Dermis microvascular lymphatic vessel endothelial cell (primary cell): ENCODE measurements around the gene PPP6R1. TPM values are rescaled to one million over a fixed set of nuclear protein-coding genes. Genes with fewer than 3 reads are reported as not detected.

Experiments
- DNase-seq, 2 donors: peaks; one replicate each; pipeline versions ENCODE4 v3.0.0 to v3.0.0-alpha.2; 2010; ENCODE audit warnings: low read depth in 2 of 2
- total RNA-seq: library from RNA; depleted of rRNA; stranded (reverse); fragments of >200 nt; gene quantifications from 2 replicates; pipeline ENCODE4 v1.2.1, GENCODE V29; 2014

Gene PPP6R1
- total RNA-seq, 1 donor from 2014 or later: 19.9 TPM

GRCh38 chr19:55245236-55245904 is 13.4 kb downstream of the PPP6R1 start:
- no peak for DNase-seq

DNA sequence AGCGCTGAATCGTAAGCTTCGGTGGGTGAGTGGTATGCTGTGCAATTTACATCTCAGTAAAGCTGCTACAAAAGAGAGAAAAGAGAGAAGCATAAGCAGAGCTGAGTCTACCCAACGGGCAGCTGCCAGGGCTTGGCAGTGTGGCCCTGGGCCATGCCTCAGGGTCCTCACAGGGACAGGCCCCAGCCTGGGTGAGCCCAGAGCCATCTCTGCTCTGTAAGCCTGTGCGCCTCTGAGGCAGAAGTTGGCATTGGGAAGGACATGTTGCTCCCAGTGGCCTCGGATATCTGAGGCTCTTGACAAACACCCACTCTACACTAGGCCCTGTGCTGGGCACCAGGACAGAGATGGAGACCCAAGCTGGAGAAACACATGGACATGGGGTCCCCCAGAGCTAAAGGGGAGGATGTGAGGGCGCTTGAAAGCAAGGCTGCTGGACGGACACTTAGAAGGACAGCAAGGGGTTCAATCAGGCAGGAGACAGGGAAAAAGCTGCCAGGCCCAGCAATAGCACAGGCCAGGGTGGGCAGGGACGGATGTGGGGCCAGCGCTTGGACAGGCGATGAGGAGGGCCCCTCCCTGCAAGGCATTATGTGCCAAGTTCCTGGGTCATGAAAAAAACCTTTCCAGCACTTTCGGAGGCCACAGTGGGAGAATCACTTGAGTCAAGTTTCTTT is 14.7 kb downstream of the PPP6R1 start:
- DNase-seq: no peak

GRCh38 chr19:55242517-55242916 is 16.3 kb downstream of the PPP6R1 start:
- DNase-seq: no peak

- no peak for DNase-seq
Measured at GRCh38 chr19:55241935-55242464, 16.8 kb downstream of the PPP6R1 start.

GRCh38 chr19:55241143-55241934 is 17.5 kb downstream of the PPP6R1 start:
- no peak for DNase-seq

GRCh38 chr19:55240713-55241020 is 18.1 kb downstream of the PPP6R1 start:
- DNase-seq: no peak

- DNase-seq: no peak
Measured at GRCh38 chr19:55239004-55239403, 19.8 kb downstream of the PPP6R1 start.

- no peak for DNase-seq
Measured at GRCh38 chr19:55238030-55238429, 20.8 kb downstream of the PPP6R1 start.

DNA sequence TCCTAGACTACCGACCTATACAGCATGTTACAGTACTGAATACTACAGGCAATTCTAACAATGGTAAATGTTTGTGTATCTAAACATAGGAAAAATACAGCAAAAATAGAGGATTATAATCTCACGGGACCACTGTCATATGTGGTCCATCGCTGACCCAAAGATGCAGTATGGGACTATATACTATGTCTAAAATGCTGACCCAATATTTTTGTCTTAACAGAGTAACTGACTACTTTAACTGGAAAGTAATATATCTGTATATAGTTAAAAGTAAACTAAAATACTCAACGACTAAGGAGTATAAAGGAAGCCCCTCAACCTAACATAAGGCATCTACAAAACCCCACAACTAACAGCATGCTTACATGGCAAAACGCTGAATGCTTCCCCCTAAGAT is 25.8 kb downstream of the PPP6R1 start:
- no peak for DNase-seq

GRCh38 chr19:55232286-55232602 is 26.6 kb downstream of the PPP6R1 start:
- no peak for DNase-seq

- DNase-seq: no peak
Measured at GRCh38 chr19:55231391-55232285, 27.2 kb downstream of the PPP6R1 start.

DNA sequence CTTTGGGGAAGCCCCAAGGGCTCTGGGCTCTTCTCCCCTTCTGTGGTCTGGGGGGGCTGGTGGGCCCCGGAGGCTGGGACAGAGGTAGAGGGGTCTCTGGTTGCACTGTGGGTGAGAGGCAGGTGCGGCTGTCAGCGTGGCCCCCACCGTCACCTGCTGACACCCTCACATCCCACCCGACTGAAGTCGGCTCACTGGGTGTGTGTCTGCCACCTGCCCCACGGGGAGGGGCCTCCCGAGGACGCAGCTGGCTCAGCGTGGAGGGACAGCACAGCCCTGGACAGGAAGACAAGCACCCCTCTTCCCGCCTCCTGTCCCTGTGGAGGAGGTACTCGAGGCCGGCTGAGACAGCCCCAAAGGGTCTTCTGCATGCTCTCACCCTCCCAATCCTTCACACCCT is 28.0 kb downstream of the PPP6R1 start:
- DNase-seq: no peak

- no peak for DNase-seq
Measured at GRCh38 chr19:55230329-55230728, 28.5 kb downstream of the PPP6R1 start.

DNA sequence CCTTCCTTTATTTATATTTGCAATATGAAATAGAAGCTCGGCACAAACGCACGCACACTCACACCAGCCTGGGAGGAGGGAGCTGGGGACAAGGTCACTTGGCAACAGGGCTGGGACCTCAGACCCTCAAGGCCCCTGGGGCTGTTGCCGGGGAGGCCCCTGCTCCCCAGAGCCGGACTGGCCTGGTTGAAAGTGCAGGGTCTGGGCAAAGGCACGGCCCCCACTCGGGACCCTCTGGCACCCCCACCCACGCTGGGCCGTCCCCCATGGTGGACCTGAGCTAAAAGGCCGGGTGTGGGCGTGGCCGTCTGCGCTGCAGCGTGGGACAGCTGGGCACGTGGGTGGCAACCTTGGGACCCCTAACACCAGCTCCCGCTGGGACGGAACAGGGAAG is 29.0 kb downstream of the PPP6R1 start:
- DNase-seq: no peak

DNA sequence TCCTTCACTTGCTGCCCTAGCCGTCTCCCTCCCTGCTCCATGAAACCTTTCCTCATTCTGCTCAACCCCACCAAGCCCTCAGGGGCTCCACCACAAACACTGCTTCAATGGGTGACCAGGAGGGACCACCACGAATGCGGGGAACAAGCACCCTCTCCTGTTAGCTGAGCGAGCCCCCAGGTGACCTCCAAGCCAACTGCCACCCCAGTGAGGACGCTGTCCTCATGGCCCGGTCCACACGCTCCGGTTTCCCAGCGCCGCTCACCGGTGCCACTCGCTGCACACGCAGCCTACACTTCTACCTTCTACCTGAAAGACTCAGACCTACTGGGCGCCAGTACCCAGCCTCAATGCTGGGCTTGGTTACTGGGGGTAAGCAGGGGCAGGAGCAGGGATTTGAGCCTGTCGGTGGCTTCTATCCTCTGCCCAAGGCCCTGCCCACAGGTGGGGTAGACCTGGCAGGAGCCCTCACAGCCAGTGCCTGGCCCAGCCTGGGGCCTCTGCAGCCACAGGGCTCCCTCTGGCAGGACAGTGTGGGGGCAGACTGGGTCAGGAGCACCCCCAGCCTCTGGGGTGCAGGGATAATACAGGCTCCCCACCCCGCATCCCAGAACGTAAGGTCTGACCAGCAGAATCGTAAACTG is 29.6 kb downstream of the PPP6R1 start:
- no peak for DNase-seq

DNA sequence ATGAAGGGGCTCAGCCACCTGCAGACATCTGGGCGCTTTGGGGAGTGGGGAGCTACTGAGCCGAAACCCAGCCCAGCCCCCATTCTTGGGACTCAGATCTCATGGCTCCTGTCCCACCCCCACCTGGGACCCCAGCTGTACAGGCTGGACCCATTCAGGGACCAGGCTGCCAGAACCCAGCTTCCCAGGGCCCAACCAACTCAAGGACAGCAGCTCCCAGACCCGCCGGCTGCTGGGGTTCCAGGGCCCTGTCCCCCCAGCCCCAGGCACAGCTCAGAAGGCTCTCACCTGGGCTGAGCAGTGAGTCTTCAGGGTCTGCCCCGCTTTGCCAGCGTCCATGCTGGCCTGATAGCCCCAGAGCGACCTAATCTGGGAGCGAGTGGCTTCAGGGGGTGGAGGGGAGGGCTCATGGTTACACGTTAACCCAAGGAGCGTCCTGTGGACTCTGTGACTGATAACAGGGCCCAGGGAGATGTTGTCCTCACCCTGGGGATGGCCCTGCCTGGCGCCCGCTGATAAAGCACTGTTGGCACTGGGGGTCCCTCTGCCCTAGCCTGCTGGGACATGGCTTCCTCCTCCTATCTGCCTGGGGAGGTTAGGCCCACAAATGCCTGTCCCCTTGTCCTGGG is 30.3 kb downstream of the PPP6R1 start, which contains the start of gene TMEM86B:
Gene TMEM86B, minus strand, starts transcription at position 361 of the 629 bp plus-strand sequence. Its CDS starts 22 bp downstream, at position 339.
- DNase-seq: no peak

- no peak for DNase-seq
Measured at GRCh38 chr19:55228015-55228391, 30.8 kb downstream of the PPP6R1 start.

DNA sequence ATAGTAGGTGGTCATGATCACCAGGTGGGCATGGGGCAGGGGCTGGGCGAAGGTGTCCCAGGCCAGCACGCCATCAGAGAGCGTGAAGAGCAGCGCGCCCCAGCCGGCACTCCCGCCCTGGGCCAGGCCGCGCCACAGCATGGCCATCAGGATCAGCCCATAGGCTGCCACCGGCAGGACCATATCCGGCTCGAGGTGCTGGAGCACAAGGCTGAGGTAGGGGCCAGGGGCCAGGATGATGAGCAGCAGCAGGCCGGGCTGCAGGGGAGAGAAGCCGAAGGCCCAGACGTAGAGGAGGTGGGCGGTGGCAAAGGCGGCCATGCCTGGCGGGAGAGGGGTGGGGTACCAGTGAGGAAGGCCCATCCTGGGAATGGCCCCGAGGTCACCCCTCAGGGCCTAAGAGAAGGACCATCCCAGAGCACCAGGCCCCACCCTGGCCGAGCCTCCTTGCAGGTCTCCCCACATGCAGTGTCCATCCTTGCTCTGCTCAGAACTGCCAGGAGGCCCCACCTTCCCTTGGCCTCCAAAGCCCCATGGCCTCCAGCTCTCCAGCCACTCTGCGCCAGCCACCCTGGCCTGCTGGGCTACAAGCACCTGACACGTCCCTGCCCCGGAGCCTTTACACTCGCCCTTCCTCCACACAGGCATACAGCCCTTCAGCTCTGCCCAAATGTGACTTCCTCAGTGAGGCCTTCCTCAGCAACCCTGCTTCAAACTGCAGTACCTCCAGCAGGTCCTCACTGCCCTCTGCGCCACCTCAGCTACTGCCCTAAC is 31.4 kb downstream of the PPP6R1 start:
- no peak for DNase-seq

DNA sequence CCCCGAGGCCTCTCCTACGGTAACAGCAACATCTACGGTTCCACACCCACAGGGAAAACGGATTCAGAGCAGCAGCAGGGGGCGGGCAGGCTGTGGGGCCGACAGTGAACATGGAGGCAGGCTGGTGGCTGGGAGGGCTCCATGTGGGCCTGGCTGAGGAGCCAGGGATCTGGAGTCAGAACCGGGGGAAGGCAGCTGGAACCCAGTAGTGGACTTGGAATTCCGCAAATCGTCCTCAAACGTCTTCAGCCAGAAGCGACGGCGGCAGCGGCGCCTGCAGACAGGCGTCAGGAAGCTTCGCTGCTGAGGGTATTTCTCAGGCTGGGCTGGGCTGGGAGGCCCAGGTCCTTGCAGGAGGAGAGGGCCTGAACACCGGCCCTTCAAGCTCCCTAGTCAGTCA is 32.0 kb downstream of the PPP6R1 start:
- no peak for DNase-seq

DNA sequence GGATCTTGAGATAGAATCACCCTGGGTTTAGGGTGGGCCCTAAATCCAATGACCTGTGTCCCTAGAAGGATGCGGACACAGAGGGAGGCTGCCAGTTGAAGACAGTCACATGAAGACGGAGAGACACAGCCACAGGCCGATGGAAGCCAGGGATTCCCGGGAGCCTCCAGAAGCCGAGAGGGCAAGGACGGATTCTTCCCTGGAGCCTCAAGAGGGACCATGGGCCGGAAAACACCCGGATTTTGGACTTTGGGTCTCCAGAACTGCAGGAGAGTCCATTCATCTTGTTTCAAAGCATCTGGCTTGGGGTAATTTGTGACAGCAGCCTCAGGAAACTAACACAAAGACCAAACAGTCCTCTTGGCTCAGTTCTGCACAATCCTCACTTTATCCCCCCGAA is 32.5 kb downstream of the PPP6R1 start:
- no peak for DNase-seq
